CD4-positive, alpha-beta T cell treated with Interferon alpha-2 for 1 hour (primary cell): Measurements from ENCODE around the gene ANTXR2.

Source experiments
- DNase-seq, 2 donors: peaks; one replicate each; pipeline ENCODE4 v3.0.0-alpha.2; 2020 to 2022

The ANTXR2 gene

DNA sequence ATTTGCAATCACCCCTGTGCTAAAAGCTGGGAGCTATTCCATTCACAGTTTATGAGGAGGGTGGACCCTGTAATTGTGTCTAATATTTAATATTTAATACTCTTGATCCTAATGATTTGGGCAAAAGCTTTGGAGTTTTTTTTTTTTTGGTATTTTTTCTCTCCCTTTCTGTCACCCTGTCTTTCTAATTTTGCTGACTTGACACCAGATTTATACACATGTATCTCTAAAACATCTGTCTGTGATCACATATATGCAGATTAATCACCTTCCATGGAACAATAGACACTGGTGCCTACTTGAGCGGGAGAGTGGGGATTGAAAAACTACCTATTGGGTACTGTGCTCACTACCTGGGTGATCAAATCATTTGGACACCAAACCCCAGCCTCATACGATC, 18.7 kb upstream of the ANTXR2 start:
- no peak for DNase-seq

DNA sequence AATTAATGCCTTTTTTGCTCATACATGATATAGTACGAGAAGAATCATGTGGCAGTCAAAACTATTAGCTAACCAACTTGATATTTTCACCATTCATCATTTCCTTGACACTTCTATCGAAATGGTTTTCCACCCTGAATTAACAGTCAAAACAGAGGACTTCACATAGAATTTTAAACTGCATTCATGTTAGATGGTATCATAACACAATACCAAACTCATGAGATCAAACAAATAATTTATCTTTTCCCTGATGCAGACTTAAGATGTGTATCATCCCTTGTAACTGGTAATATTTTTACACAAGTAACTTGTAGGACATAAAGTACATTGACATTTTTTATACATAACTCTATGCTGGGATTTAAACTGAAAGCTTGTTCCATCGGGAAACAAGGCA, 18.2 kb upstream of the ANTXR2 start:
- DNase-seq, result no peak

DNA sequence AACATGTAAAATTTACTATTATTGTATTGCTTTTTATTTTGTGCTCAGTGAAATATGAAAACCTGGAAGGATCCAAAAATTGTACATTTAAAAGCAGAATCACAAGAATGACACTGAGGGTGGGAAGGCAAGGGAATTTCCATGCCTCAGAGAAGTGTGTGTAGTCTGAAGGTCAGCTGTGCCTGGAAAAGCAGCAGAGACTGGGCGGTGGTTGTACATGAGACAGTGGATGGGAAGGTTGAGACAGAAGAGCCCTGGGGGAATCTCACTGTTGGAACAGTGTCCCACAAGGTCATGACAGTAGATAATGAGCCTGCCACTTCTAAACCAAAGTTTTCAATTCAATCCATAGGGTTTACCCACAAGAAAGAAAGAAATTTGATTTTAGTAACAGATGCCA, 17.1 kb upstream of the ANTXR2 start:
- DNase-seq, result no peak

DNA sequence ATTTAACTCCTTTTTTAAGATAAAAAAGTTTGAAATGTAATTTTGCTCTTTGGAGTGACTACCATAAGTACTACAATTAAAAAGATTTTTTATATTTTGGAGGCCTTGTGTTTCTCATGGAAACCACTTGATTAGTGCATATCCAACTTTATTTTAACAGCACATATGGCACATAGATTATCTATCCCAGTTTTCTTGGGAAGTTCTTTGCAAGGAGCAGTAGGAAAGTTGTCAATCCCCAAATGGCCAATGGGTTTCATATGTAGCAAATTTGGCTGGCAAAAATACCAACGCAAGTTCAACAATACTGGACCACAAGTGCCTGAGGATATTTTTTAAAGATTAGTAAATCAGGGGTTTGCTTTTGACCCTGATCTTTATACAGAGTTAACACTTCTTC, 15.4 kb upstream of the ANTXR2 start:
- DNase-seq, result no peak

DNA sequence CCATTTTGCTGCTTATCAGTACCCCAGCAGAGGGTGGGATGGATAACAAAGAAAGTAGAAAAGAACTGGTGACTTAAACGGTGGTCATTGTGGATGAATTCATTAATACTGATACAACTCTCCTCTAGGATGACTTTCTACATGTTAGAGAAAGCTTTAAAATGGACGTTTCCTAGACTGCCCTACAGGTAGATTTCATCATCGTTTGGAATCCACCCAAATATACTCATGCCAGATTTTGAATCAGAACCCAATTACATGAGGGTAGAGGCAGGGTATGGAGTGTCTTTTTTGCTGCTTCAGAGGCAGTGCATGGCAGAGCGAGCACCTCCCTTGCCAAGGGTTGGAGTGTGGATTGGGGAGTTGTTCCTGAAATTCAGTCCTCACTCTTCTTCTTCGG, 13.3 kb upstream of the ANTXR2 start:
- no peak for DNase-seq

DNA sequence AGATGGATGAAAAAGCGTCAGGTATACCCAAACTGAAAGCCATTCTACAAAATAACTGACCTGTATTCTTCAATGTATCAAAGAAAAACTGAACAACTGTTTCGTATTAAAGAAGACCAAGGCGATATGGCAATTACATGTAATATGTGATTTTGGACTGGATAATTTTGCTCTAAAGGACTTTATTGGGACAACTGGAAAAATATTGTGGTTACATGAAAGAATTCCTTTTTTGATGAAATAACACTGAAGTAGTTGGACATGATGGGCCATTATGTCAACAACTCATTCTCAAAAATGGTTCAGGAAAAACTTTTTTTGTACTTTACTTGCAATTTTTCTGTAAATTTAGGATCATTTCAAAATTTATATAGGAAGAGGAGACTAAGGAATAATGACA, 12.1 kb upstream of the ANTXR2 start:
- DNase-seq, result no peak

DNA sequence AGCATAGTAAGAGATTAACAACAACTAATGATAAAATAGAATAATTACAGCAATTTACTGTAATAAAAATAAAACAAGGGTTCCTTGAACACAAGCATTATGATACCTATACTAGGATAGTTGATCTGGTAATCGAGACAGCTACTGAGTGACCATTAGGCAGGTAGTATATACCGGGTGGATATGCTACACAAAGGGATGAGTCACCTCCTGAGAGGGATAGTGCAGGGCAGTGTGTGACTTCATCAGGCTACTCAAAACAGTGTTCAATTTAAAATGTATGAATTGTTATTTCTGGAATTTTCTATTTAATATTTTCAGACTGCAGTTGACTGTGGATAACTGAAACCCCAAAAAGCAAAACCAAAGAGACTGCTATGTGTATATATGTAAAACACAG, 9.7 kb upstream of the ANTXR2 start:
- DNase-seq, result no peak

DNA sequence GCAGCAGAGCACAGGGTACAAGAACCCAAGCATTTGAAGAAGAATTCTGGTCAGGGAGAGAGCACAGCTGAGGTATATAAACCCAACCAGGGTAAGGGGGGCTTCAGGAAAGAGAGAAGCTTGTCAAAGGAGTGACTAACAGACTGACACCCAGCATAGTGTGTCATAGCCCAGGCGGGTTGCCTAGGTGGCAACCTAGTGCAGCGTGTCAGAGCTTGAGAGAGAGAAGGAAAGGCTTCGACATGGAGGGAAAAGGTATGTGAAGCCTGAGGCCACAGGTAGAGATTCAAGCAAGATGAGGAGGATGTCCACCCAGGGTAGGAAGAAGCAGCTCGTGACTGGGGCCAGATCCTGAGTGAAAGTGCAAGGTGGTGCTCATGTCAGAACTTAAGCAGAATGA, 8.5 kb upstream of the ANTXR2 start:
- DNase-seq, result no peak

DNA sequence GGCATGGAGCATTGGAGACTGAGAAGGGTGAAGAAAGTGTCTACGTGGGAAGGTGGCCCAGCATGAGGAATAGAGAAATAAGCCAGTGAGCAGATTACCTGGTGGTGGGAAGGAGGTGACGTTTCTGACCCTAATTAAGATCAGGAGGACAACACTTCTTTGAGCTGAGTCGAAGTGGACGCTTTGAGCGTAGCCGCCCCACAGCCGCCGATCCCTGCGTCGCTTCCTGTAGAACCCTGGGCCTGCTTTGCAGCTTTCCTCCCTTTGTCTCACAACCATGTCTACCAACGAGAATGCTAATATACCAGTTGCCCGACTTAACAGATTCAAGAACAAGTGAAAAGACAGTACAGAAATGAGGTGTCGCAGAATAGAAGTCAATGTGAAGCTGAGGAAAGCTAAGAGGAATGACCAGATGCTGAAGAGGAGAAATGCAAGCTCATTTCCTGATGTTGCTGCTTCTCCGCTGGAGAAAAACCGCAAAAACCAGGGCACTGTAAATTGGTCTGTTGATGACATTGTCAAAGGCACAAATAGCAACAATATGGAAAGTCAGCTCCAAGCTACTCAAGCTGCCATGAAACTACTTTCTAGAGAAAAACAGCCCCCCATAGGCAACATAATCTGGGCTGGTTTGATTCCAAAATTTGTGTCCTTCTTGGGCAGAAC, 6.4 kb upstream of the ANTXR2 start:
- peak in 1 of 2 donors; percentile 13 for DNase-seq

DNA sequence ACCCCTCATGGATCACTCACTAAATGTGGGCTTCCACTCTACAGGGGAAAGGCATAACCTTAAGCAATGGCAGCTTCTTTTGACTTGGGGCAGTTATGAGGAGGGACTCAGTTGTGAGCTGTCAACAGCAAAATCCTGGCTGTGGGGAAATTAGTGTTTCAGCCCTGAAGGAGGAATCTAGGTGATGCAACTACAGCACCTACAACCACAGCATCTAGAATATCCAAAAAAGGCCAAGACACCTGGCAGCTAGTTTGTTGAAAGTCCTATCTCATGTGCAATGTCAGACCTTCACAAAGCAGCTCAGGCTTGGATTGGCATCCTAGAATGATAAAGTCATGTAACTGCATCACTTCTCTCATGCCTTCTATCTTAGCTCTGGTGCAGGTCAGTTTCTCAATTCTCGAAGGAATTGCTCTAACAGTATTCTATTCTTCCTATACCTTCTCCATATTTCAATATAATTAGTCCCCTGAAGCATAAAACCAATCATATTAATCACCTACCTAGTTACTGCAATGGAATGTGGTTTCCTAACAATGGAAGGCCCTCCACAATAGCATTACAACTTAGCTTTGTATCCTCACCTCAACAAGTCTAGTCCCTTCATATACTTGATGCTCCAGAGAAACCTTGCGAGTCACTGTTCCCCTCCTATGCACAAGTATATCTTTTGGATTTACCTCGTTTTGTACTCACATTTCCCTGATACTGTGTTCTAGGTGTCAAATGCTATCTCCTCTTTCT, 5.5 kb upstream of the ANTXR2 start:
- DNase-seq, result no peak

DNA sequence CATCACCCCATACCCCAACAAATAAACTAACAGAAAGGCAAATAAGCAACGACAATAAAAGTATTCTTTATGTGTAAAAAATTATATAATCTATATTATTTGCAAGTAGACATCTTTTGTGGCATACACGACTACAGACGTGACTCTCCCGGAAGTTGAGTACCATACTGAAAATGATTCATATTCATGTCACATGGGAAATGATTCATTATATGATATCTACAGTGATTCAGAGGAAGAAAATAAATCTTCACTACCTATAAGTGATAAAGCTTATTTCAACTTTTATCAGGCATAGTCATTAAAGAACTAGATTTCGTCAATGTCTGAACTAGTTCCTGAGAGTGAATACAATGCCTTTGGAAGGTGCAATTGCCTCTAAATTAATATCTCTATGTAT, 4.6 kb upstream of the ANTXR2 start:
- no peak for DNase-seq

DNA sequence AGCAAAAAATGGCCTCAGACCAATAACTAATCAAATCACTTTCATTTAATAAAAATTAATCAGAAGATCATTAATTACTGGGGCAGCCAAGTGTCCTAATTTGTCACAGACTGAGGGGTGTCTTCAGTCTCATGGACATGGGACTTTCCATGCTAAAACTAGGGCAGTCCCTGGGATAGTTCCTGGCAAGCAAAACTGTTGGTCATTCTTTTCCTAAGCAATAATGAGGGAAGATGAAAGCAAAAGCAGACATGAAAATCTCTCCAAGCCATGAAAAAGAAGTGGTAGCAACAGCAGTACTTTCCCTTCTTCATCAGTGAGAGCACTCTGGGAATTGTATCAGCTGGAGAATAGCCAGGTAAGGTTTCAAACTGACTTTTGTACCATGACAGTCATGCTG, 3.7 kb upstream of the ANTXR2 start:
- DNase-seq, result no peak

DNA sequence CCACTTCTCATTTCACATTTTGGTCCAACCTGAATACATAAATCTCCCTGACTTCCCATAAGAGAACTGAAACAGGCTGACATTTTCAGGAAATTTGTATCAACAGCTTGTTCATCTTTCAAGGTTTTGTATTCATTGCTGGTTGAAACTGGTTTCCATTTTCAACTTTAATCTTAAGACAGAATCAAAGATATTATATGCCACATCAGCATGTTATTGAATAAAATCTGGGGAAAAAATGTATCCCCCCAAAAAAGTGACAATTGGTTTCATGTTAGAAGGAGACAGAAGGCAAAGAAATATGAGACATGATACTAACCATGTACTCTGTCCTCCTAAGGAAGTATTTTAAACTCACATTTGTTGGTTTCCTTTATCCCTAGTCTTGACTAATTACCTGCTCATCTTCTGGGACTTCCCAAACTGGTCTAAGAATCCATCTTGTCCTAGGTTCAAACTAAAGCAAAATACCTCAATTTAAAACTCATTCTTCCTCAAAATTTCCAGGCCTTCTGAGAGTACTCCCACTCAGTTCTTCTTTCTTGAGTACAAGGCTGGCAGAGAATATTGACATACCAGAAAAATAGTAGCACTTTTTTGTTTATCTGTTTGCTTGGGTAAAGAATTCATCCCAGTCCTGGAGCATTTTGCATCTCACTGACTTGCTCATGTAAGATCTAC, 3.1 kb upstream of the ANTXR2 start:
- no peak for DNase-seq

DNA sequence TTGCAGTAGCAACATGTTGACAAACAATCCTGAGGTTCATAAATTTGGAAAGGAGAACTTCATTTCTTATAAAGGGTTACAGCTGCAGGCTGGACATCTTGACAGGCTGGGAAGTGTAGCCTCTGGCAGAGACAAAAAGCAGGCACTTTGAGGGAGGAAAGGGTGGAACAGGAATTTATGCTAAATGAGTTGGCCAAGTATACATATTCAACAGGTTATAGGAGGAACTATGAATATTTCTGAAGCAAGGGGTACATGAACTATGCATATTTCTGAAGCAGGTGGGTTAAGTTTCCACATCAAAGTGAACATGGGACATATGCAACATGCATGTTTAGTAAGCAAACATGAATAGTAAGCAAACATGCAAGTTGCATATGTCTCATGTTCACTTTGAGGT, 1.6 kb upstream of the ANTXR2 start:
- DNase-seq, result no peak

DNA sequence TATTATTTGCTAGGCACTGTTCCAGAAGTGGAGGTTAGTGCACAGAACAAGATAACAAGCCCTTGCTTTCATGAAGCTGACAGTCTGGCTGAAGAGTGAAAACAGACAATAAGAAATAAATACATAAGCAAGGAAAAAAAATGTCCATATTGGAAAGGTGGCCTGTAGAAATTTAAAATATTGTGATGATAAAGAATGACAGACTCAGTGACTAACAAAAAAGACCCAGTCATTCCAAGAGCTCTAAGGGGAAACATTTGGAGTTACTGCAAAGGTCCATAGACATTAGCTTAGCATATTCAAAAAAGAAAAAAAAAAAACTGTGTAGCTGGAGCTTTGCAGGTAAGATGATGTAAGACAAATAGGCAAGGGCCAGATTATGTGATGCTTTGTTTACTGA, 1.0 kb upstream of the ANTXR2 start:
- no peak for DNase-seq

DNA sequence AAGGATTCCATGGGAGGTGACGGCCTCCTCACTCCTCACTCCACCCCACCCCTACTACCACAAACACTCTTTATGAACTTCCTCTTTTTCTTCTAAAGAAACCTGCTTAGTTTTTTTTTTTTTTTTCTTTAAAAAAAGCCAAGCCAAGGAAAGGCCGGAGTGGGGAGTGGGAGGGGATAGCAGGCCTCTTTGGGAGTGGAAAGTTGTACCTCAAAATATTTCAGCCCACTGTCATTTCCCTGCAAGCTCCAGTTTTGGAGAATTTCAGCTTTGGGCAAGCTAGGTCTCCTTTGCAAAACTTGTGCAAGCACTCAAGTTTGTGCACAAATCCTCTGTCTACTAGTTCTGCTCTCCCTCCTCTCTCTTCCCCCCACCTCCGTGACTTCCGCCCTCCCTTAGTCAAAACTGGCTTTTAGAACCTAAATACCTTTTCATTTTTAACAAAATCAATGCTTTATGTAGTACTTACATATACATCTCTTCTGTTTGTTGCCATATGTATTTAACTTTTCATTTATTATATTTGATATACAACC, 512 bp upstream of the ANTXR2 start:
- DNase-seq, result peak; percentile 12 to 41

DNA sequence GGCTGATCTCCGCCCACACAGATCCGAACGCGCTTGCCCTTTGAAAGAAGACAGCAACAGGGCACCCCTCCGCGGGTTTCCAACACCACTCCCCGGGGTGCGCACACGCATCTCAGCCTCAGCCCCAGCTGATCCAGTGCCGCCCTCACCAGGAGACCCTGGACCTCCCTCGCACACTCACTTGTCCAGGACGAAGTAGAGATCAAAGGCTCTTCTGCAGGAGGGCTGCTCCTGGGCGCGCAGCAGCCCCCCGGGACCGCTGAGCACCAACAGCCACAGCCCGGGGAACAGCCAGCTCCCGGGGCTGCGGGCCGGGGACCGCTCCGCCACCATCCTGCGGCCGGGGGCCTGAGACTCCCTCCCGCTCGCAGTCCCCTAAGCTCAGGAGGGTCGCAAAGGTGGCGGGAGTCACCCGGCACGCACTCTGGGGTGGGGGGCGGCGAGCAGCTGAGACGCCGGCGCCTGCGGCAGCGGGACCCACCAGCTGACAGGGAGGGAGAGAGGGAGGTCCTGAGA, 743 bp downstream of the ANTXR2 start:
- DNase-seq, result peak; percentile 52 to 65

DNA sequence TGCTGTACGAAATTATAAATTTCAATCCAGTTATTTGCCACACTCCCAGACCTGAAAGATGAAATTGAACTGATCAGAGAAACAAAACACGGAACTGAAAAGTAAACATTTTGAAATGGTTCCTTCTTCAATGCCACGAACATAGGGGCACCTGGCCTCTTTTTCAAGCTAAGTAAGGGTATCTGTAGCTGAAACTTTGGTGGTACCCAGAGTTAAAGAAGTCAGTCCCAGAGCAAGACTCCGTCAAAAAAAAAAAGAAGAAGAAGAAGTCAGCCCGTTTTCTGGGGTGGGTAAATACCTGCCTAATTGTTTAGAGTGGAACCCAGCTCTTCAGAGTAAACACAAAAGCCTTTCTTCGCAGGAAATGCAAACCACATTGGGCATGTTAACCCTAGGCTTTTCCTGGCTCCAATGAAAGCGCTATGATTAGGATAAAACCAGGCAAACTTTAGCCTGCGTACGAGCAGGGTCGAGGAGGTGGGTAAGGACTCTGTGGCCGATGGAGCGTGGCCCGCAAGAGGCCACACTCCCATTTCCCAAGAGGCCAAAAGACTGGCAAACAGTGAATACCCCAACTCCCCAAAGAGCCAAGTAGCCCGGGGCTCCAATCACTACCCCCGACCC, 1.3 kb downstream of the ANTXR2 start:
- DNase-seq, result no peak

DNA sequence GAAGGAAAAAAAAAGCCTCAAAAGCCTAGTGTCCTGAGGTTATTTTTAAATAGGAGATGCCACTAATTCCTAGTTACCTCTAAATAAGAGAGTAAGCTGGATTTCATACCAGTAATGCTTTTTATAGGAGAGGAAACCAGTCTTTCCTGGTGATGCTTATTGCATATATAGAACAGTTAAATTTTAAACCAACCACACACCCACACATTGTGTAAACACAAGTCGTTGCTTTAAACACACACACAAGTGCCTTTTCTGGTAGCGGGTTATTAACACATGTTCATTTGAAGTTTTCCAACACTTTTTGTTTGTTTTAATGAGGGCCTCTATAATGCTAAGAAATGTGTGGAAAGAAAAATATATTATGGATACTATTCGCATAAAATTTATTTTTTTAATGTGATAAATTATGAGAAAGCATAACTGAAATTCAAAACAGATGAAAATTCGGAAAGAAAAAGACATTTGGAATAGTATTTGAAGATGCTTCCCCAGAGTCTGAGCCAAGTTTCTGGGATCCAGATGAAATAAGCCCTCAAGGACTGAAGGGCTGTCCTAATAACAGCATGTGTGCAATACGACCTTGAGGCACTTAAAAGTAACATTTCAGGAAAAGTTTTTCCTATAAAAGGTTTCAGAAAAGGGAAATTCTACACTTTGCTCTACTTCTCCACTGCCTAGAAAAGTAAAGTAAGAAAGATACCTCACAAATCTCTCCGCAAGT, 2.0 kb downstream of the ANTXR2 start:
- DNase-seq, result no peak

DNA sequence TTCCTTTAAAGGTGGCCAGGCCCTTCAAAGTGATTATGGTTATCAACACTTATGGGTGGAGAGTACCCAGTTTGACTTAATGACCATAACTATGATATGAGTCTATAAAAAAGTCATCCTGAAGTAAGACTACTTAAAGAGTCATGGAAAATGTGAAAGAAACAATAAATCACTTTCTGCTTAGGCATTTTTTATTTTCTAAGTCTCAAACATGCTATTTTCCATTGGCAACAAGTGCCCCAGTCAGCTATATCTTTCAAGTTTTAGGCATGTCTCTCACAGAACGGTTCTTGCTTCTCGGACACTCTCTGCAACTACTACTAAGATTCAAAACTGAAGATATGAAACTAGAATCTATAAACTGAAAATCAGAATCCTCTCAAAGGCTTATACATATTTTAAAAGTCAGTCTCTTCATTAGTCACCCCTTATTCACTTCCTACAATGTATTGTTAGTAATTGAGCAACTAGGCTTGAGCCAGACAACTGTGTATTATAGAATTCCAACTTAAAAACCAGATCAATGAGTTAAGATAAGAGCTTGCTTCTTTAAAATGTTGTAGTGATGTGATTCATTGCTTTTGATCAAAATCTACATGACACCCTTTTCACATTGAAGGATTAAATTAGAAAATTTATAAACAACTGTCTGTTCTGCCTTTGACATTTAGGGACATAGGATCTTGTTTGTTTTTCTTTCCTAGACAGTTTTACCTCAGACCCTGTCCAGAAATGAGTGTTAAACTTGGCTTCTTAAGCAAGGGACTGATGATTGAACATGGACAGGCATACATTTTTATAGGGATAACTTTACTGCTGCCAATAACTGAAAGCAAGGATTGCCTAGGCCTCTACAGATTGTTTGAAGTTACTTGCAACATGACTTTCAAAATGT, 2.9 kb downstream of the ANTXR2 start:
- no peak for DNase-seq

DNA sequence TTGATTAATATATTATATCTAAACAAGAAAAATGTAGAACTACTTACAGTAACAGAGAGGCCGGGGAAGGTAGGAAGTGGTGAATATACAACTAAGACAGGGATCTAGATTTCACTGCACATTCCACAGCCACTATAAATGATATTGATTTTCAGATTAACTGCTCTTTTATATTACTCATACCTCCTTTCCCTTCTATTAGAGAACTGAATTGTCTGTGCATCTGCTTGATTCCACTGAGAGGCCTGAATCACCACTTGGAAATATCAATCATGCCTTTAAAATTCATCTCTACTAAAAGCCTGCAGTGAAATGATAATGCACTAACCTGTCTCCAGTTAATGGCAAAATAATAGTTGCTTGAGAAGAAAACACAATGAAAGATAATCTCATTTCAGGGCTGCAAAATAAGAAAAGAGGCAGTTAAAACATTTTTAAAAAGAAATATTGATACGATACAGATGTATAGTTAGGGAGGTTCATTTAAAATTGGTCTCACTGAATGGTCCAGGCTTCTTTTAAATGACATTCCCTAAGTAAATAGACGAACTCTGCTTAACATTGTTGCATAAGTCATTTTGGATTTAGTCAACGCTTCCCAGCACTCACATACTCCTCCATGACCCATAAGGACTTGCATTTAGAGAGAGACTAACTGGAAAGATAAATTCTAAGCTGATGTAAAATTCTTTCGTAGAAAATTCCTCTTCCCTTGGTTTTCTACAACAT, 3.8 kb downstream of the ANTXR2 start:
- no peak for DNase-seq
